Gastrocnemius medialis (tissue), 4 donors: ENCODE measurements around the gene VIPR2. TPM values are rescaled to one million over a fixed set of nuclear protein-coding genes. Genes with fewer than 3 reads are reported as not detected.

ENCODE experiments used
- ATAC-seq, 2 donors: fragments of 150-250 bp; one replicate each; pipeline ENCODE4 v1.9.1; 2016
- DNase-seq, 2 donors: peaks; one replicate each; pipeline ENCODE4 v3.0.0-alpha.2; 2019
- H3K27ac ChIP-seq, 4 donors: fragments of 200-600 bp; sonication (generic); 1 replicate in 1 of 4; 2 replicates in 3 of 4; pipeline ENCODE4 v1.5.1; 2016 to 2018; ENCODE audit warnings: mild to moderate bottlenecking in 2 of 4, moderate library complexity in 1 of 4
- H3K27me3 ChIP-seq, 3 donors: fragments of 200-600 bp; sonication (generic) in 2 of 3; 1 replicate in 1 of 3; 2 replicates in 2 of 3; pipeline versions ENCODE4 v1.5.1 to v1.6.0; 2016 to 2019; ENCODE audit warnings: mild to moderate bottlenecking in 1 of 3, moderate library complexity in 1 of 3
- H3K36me3 ChIP-seq, 2 donors: fragments of 200-600 bp; sonication (generic) in 1 of 2; one replicate each; pipeline ENCODE4 v1.5.1; 2017 to 2018
- H3K4me1 ChIP-seq, 2 donors: fragments of 200-600 bp; sonication (generic) in 1 of 2; one replicate each; pipeline ENCODE4 v1.5.1; 2016 to 2017; ENCODE audit warnings: mild to moderate bottlenecking in 2 of 2
- H3K4me3 ChIP-seq, 4 donors: fragments of 200-600 bp; sonication (generic) in 3 of 4; 1 replicate in 1 of 4; 2 replicates in 3 of 4; pipeline ENCODE4 v1.5.1; 2016 to 2019; ENCODE audit warnings: mild to moderate bottlenecking in 2 of 4
- H3K9me3 ChIP-seq, 3 donors: fragments of 200-600 bp; sonication (generic) in 2 of 3; 1 replicate in 1 of 3; 2 replicates in 2 of 3; pipeline ENCODE4 v1.5.1; 2016 to 2019
- CTCF ChIP-seq, 5 experiments: fragments of 450-650 bp in 3 of 5; fragments of 200-600 bp in 2 of 5; sonication (generic) in 2 of 5; IDR thresholded peaks in 4 of 5; conservative IDR thresholded peaks in 1 of 5; 1 replicate in 4 of 5; 2 replicates in 1 of 5; pipeline ENCODE4 v1.5.1; 2016 to 2019; ENCODE audit warnings: antibody characterized with exemption in 5 of 5, mild to moderate bottlenecking in 3 of 5, moderate library complexity in 3 of 5
- POLR2A ChIP-seq, 2 donors: fragments of 450-650 bp; IDR thresholded peaks; one replicate each; pipeline ENCODE4 v1.6.1; 2017; ENCODE audit warnings: antibody characterized with exemption in 2 of 2, mild to moderate bottlenecking in 2 of 2, moderate library complexity in 2 of 2
- in situ Hi-C, 4 donors: fragments of 200-750 bp; cut with MboI; loops; one replicate each; pipeline versions ENCODE4 v1.15.0 to v1.8.0; 2017; ENCODE audit warnings: low sequenced_read_pairs in 4 of 4
- intact Hi-C: fragments of 100-400 bp; cut with DNase I; formaldehyde crosslinking; loops from one replicate; pipeline ENCODE4 v1.15.1; 2023; ENCODE audit warnings: low total_unique reads
- total RNA-seq, 4 donors: library from RNA; depleted of rRNA; stranded (reverse); fragments of >200 nt; gene quantifications; one replicate each; pipeline versions ENCODE4 v1.1.0 to v1.2.3, GENCODE V29; 2016

The VIPR2 gene
- total RNA-seq, 4 donors from 2014 or later = 0.39 to 2.2 (median 0.80) TPM

GRCh38 chr7:159075563-159076238 is 69.0 kb downstream of the VIPR2 start:
- Histone ChIP-seq H3K27me3 (no peaks in the 10 kb centered on the region), H3K4me3 (no peak overlapping the region), H3K36me3 (no peaks in the 10 kb centered on the region), H3K9me3 (no peaks in the 10 kb centered on the region), H3K27ac (no peak overlapping the region), H3K4me1 (no peaks in the 10 kb centered on the region)
- intact Hi-C loops = no loop called here
- DNase-seq = no peak
- in situ Hi-C loops = no loop called here
- no peak for ATAC-seq
- TF ChIP-seq CTCF (IDR thresholded peaks at IDR 0.05 in 4 of 5, conservative IDR thresholded peaks at IDR 0.05 in 1 of 5) (no peak), POLR2A (IDR thresholded peaks at IDR 0.05) (no peak)

DNA sequence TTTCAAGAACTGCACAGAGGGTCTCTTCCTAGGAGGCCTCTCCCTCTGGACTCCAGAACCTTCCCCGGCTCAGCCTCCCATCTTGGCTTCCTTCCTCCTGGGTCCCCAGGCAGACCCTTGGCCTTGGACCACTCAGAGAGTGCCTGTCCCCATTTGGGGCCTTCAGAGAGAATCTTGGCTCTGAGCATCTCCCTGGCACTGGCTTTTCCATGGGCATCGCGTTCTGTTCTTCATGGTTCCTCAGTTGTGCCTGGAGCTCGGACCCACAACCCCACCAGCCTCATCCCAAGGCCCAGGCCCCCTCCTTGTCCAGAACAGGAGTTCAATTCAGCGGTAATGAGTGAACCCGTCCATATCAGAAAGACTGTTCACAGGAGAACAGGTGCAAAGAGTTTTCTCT is 73.4 kb downstream of the VIPR2 start:
- Histone ChIP-seq H3K4me1 (peaks cover 19 to 26% of the 10 kb centered on the region in 2 donors), H3K27me3 (no peaks in the 10 kb centered on the region), H3K27ac (no peak overlapping the region), H3K36me3 (no peaks in the 10 kb centered on the region), H3K9me3 (no peaks in the 10 kb centered on the region), H3K4me3 (no peak overlapping the region)
- in situ Hi-C loops (no loop called here), intact Hi-C loops (no loop called here)
- TF ChIP-seq CTCF (IDR thresholded peaks at IDR 0.05 in 4 of 5, conservative IDR thresholded peaks at IDR 0.05 in 1 of 5) (no peak), POLR2A (IDR thresholded peaks at IDR 0.05) (no peak)
- DNase-seq (no peak), ATAC-seq (no peak)

DNA sequence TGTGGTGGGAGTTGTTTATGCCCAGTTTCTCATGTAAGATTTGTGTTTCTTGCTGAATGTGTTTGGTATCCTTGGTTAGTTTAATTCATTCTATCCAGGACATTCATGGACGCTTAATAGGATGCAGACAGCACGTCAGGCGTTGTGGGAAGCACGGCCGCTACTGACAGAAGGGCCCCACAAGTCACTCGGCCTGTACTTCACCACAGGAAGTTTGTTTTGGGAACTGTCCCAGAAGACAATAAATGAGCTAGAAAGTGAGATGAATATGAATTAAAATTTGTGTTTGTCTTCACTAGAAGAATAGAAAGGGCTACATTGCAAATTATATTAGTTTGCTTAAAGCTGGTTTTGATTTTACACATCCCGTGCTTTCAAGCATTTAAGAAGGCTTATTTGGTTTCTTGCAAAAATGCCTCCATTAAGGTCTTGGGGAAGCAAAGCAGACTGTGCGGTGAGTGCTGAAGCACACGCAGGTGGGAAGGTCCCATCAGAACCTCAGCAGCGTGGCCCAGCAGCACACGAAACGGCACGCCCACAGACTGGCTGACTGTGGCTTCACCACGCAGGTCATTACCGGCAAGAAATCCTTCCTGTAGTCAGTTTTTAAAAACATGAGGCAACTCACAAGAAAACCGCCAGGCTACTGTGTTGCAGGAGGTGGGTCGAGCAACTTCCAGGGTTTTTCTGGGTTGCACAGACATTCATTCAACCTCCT is 74.1 kb downstream of the VIPR2 start:
- ATAC-seq = no peak
- peak overlapping the region in 1 of 4 donors; percentile 77 for H3K27ac ChIP-seq

GRCh38 chr7:159068893-159069448 is 75.7 kb downstream of the VIPR2 start:
- intact Hi-C loops (no loop called here), in situ Hi-C loops (no loop called here)
- Histone ChIP-seq H3K36me3 (no peaks in the 10 kb centered on the region), H3K4me1 (peaks cover 19 to 26% of the 10 kb centered on the region in 2 donors), H3K4me3 (peak overlapping the region in 1 of 4 donors; percentile 29), H3K27me3 (no peaks in the 10 kb centered on the region), H3K9me3 (no peaks in the 10 kb centered on the region), H3K27ac (peak overlapping the region; percentile 54 to 77 (median 66))
- TF ChIP-seq POLR2A (IDR thresholded peaks at IDR 0.05) (no peak), CTCF (IDR thresholded peaks at IDR 0.05 in 4 of 5, conservative IDR thresholded peaks at IDR 0.05 in 1 of 5) (no peak)
- DNase-seq (no peak), ATAC-seq (peak; percentile 16 to 69)

More for the DNA sequence above, 74.1 kb downstream of the VIPR2 start:
- TF ChIP-seq CTCF (IDR thresholded peaks at IDR 0.05 in 4 of 5, conservative IDR thresholded peaks at IDR 0.05 in 1 of 5) (no peak), POLR2A (IDR thresholded peaks at IDR 0.05) (no peak)
- no peaks in the 10 kb centered on the region for H3K36me3 ChIP-seq
- intact Hi-C loops = no loop called here
- no peaks in the 10 kb centered on the region for H3K9me3 ChIP-seq
- H3K4me3 ChIP-seq = no peak overlapping the region
- in situ Hi-C loops = no loop called here
- H3K27me3 ChIP-seq = no peaks in the 10 kb centered on the region
- H3K4me1 ChIP-seq = peaks cover 19 to 26% of the 10 kb centered on the region in 2 donors
- DNase-seq = no peak
